ENCODE measurements around the gene CFAP46. TPM values are rescaled to one million over a fixed set of nuclear protein-coding genes. Genes with fewer than 3 reads are reported as not detected.

CFAP46 gene
- total and polyA plus RNA-seq, 2 of the 8 experiments (the other 6 are each of a cell fraction or from before 2014, with no cell fraction given) = 2.6 to 4.8 TPM

DNA sequence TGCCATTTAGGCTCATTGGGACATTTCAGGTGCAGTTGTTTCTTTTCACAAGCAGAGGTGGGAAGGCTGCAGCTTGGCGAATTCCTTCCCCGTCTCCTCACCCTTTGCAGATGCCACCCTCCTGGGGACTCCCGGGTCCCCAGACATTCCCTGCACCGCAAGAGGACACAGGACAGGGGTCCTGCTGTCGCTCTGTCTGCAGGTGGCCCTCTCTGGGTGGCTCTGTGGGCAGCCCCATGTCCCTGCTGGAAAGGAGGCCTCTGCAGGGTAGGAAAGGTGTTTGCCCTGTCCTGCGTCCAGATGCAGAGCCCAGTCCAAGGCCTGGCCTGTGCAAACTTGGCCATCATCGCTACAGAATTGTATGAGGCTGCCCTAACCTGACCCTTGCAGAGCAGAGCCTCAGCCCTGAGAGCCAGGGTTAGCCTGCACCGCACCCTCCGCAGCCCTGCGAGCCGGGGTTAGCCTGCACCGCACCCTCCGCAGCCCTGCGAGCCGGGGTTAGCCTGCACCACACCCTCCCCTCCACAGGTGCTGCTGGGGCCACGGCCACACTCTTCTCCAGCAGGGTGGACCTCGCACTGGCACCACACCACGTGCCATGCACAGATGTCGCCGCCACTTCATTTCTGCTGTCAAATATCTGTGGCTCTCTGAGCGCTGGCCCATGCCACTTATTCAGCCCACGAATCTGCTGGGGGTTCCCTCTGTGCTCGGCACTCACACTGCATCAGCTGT lies 61.0 kb downstream of the CFAP46 start (continued):
- TF ChIP-seq CTCF (IDR thresholded peaks at IDR 0.05; ENCODE audit: control extremely low read depth in 1 of 3, insufficient read depth in 1 of 3, low read depth in 1 of 3, low read length in 3 of 3) (no peak), POU5F1 (IDR thresholded peaks at IDR 0.05; ENCODE audit: low read depth, low read length) (no peak), HDAC6 (IDR thresholded peaks at IDR 0.05; ENCODE audit: low read depth, low read length) (no peak), CEBPB (IDR thresholded peaks at IDR 0.05; ENCODE audit: low read depth, low read length) (no peak), CBX8 (IDR thresholded peaks at IDR 0.05; ENCODE audit: borderline replicate concordance, low read depth, low read length) (no peak), TCF12 (IDR thresholded peaks at IDR 0.05; ENCODE audit: low read depth, low read length) (no peak), SIN3A (conservative IDR thresholded peaks at IDR 0.05 in 1 of 2, IDR thresholded peaks at IDR 0.05 in 1 of 2; ENCODE audit: low read depth in 1 of 2, low read length in 2 of 2) (no peak), RXRA (IDR thresholded peaks at IDR 0.05; ENCODE audit: insufficient read depth, low read depth, low read length) (no peak), SP2 (IDR thresholded peaks at IDR 0.05; ENCODE audit: low read length) (no peak), RAD21 (IDR thresholded peaks at IDR 0.05 in 1 of 2, conservative IDR thresholded peaks at IDR 0.05 in 1 of 2; ENCODE audit: low read depth in 2 of 2, low read length in 2 of 2) (no peak), EP300 (IDR thresholded peaks at IDR 0.05; ENCODE audit: borderline replicate concordance in 1 of 2, low read depth in 2 of 2, low read length in 2 of 2) (no peak)
